Measurements from ENCODE around the gene ARL6IP4.
"Not testable (repeated sequence)": the region's sequence is repeated elsewhere in the genome, so short reads cannot be mapped to it uniquely, and the experiment has no call there.

Gene ARL6IP4

GRCh38 chr12:123013185-123014095 lies 33.0 kb downstream of the ARL6IP4 start:
- no peak overlapping the region for H3K4me3 ChIP-seq (replicated peaks; ENCODE audit: insufficient read depth, low read length)
- no peak for TF ChIP-seq CTCF (IDR thresholded peaks at IDR 0.05; ENCODE audit: insufficient read depth, low read length)
- no peak for TF ChIP-seq GABPA (IDR thresholded peaks at IDR 0.05; ENCODE audit: low read depth)
- no peak for TF ChIP-seq REST (IDR thresholded peaks at IDR 0.05; ENCODE audit: insufficient replicate concordance, low read depth)
- no peak for TF ChIP-seq SPI1 (IDR thresholded peaks at IDR 0.05; ENCODE audit: borderline replicate concordance, low read depth)
- TF ChIP-seq POLR2AphosphoS5 (IDR thresholded peaks at IDR 0.05; ENCODE audit: low read depth): no peak
- no peak for DNase-seq (ENCODE audit: low read depth in 1 of 2, low spot score in 1 of 2)
- no peak overlapping the region for H3K27ac ChIP-seq (replicated peaks)
- H3K27me3 ChIP-seq (ENCODE audit: insufficient read depth, poor library complexity, severe bottlenecking): no peaks in the 10 kb centered on the region

GRCh38 chr12:123014473-123014872 lies 34.0 kb downstream of the ARL6IP4 start:
- H3K27ac ChIP-seq (replicated peaks); H3K4me3 ChIP-seq (replicated peaks; ENCODE audit: insufficient read depth, low read length); H3K27me3 ChIP-seq (ENCODE audit: insufficient read depth, poor library complexity, severe bottlenecking); DNase-seq (ENCODE audit: low read depth in 1 of 2, low spot score in 1 of 2): not testable (repeated sequence)

GRCh38 chr12:123017753-123018152 lies 37.3 kb downstream of the ARL6IP4 start:
- no peak for TF ChIP-seq GABPA (IDR thresholded peaks at IDR 0.05; ENCODE audit: low read depth)
- TF ChIP-seq SPI1 (IDR thresholded peaks at IDR 0.05; ENCODE audit: borderline replicate concordance, low read depth): no peak
- TF ChIP-seq REST (IDR thresholded peaks at IDR 0.05; ENCODE audit: insufficient replicate concordance, low read depth): no peak
- no peak for TF ChIP-seq CTCF (IDR thresholded peaks at IDR 0.05; ENCODE audit: insufficient read depth, low read length)
- TF ChIP-seq POLR2AphosphoS5 (IDR thresholded peaks at IDR 0.05; ENCODE audit: low read depth): no peak
- no peak overlapping the region for H3K27ac ChIP-seq (replicated peaks)
- H3K27me3 ChIP-seq (ENCODE audit: insufficient read depth, poor library complexity, severe bottlenecking): no peaks in the 10 kb centered on the region
- DNase-seq (ENCODE audit: low read depth in 1 of 2, low spot score in 1 of 2): no peak
- no peak overlapping the region for H3K4me3 ChIP-seq (replicated peaks; ENCODE audit: insufficient read depth, low read length)

- DNase-seq (ENCODE audit: low read depth in 1 of 2, low spot score in 1 of 2): no peak
- no peaks in the 10 kb centered on the region for H3K27me3 ChIP-seq (ENCODE audit: insufficient read depth, poor library complexity, severe bottlenecking)
- no peak for TF ChIP-seq POLR2AphosphoS5 (IDR thresholded peaks at IDR 0.05; ENCODE audit: low read depth)
- TF ChIP-seq GABPA (IDR thresholded peaks at IDR 0.05; ENCODE audit: low read depth): no peak
- TF ChIP-seq REST (IDR thresholded peaks at IDR 0.05; ENCODE audit: insufficient replicate concordance, low read depth): no peak
- no peak for TF ChIP-seq CTCF (IDR thresholded peaks at IDR 0.05; ENCODE audit: insufficient read depth, low read length)
- TF ChIP-seq SPI1 (IDR thresholded peaks at IDR 0.05; ENCODE audit: borderline replicate concordance, low read depth): no peak
- H3K27ac ChIP-seq (replicated peaks): no peak overlapping the region
- H3K4me3 ChIP-seq (replicated peaks; ENCODE audit: insufficient read depth, low read length): no peak overlapping the region
Observed at GRCh38 chr12:123019841-123020138, 39.3 kb downstream of the ARL6IP4 start.
